Heart left ventricle (tissue), 16 donors: ENCODE results near the gene SUCO. TPM values are rescaled to one million over a fixed set of nuclear protein-coding genes. Genes with fewer than 3 reads are reported as not detected.
A peak's percentile ranks its signal among the peaks of the same experiment; 100 is the strongest.

Experiments
- ATAC-seq, 4 donors: fragments of 200-7000 bp; cut with Tn5 transposase; one replicate each; pipeline ENCODE4 v1.9.1; 2020 to 2022; ENCODE audit warnings: moderate library complexity in 4 of 4, mild to moderate bottlenecking in 3 of 4, moderate number of reproducible peaks in 1 of 4
- DNase-seq, 5 donors: peaks; one replicate each; pipeline ENCODE4 v3.0.0-alpha.2; 2020
- H3K27ac ChIP-seq, 12 donors: fragments of 200-600 bp; sonication (generic) in 4 of 12; one replicate each; pipeline versions ENCODE4 v1.5.0 to v1.8.0; 2016 to 2022; ENCODE audit warnings: mild to moderate bottlenecking in 2 of 12
- H3K27me3 ChIP-seq, 9 donors: fragments of 200-600 bp; sonication (generic) in 2 of 9; one replicate each; pipeline versions ENCODE4 v1.5.1 to v1.8.0; 2016 to 2022; ENCODE audit warnings: mild to moderate bottlenecking in 3 of 9
- H3K36me3 ChIP-seq, 9 donors: fragments of 200-600 bp; sonication (generic) in 2 of 9; one replicate each; pipeline versions ENCODE4 v1.5.0 to v1.8.0; 2018 to 2022; ENCODE audit warnings: mild to moderate bottlenecking in 2 of 9
- H3K4me1 ChIP-seq, 12 donors: fragments of 200-600 bp; sonication (generic) in 4 of 12; one replicate each; pipeline versions ENCODE4 v1.5.0 to v1.8.0; 2016 to 2022; ENCODE audit warnings: mild to moderate bottlenecking in 3 of 12
- H3K4me3 ChIP-seq, 12 donors: fragments of 200-600 bp; sonication (generic) in 4 of 12; one replicate each; pipeline versions ENCODE4 v1.5.0 to v1.8.0; 2017 to 2022; ENCODE audit warnings: mild to moderate bottlenecking in 9 of 12, moderate library complexity in 4 of 12
- H3K9me3 ChIP-seq, 12 donors: fragments of 200-600 bp; sonication (generic) in 4 of 12; one replicate each; pipeline versions ENCODE4 v1.5.0 to v1.8.0; 2016 to 2022; ENCODE audit warnings: mild to moderate bottlenecking in 1 of 12
- POLR2A ChIP-seq, 2 donors: fragments of 450-650 bp; IDR thresholded peaks; one replicate each; pipeline ENCODE4 v1.6.1; 2017; ENCODE audit warnings: antibody characterized with exemption in 2 of 2, mild to moderate bottlenecking in 2 of 2, moderate library complexity in 2 of 2
- WGBS, 4 donors: extraction: QIAGEN DNeasy Blood & Tissue Kit in 2 of 4; methylation state at CpG; one replicate each; pipeline versions ENCODE4 v1.1.5 to v1.1.7; 2013 to 2018; 5-methylcytosine and 5-hydroxymethylcytosine counted together
- intact Hi-C, 10 donors: fragments of 100-400 bp; cut with DNase I; formaldehyde crosslinking; loops; one replicate each; pipeline versions ENCODE4 v1.11.1 to v1.14.2; 2022
- polyA plus RNA-seq, 2 donors: library from polyadenylated mRNA; stranded (reverse); fragments of 200-250 nt; gene quantifications; one replicate each; pipeline ENCODE4 v1.2.3, GENCODE V29; 2013
- total RNA-seq, 9 donors: library from RNA; depleted of rRNA in 2 of 9; stranded (reverse); fragments of >200 nt in 2 of 9; fragmentation: NEBNext Ultra II Directional in 3 of 9; extraction: Animal tissue kit (Norgen Biotek cat#: 25700) in 3 of 9; gene quantifications; one replicate each; pipeline versions ENCODE4 v1.1.0 to v1.2.4, GENCODE V29; 2016 to 2023
- TF ChIP-seq, protein P1 (sequence below), 12 donors: fragments of 200-600 bp; sonication (generic) in 4 of 12; IDR thresholded peaks; one replicate each; pipeline versions ENCODE4 v1.5.0 to v1.8.0; 2018 to 2022; ENCODE audit warnings: antibody characterized with exemption in 12 of 12, mild to moderate bottlenecking in 5 of 12
- donor health status: ischemic (EF 13 %, LVEDD 7.1; RV severe dilation, severe dysfunction).
- donor health status: healthy with polysubstance abuse.
- donor health status: DM: no; HTN: yes; CAD: no.
- donor health status: DM: no; HTN: no; CAD: no.
- donor health status: ischemic (EF 25% LVEDD 6.9; RV normal size, moderate dysfunction).
- donor health status: ischemic (EF 25% LVEDD 5.7; RV mildly dilated, moderate dysfunction).
- donor health status: healthy.
- donor health status: DM: yes; HTN: yes; CAD: no.
- donor health status: ischemic (EF 35%, LVEDD 5.7; RV mildly dilated, moderate dysfunction).
- donor health status: nonischemic (EF 11% LVEDD 7.7; RV severe dilation, severe dysfunction).
- donor health status: DM: yes; HTN: yes; CAD: no.
- donor health status: PGD.
- donor health status: ischemic (EF 29% LVEDD 5.4; RV normal size, mild dysfunction).
- donor health status: nonischemic (EF 23%, LVEDD 6.1; RV moderate dilation, normal function).

Gene SUCO
- total and polyA plus RNA-seq, 11 donors = 6.7 to 33.4 (median 23.7) TPM

DNA sequence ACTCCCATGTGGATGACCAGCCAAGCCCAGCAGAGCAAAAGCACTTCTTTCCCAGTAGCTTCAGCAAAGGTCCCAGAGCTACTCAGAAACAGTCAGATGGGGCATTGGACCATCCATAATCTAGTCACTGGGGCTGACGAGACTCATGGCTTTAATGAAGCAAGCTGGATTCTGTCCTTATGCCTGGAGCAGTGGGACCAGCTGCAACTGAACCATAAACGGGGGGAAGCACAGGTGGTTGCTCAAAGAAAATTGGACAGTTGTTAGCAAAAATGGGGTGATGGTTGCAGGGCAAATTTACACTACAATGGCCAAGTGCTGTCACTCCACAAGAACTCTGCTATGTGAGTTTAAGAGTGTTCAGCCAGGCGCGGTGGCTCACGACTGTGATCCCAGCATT lies 108.5 kb downstream of the SUCO start:
- 73 to 86% (median 79%) methylated on average over 5 of the region's 5 CpGs for WGBS, 4 donors
- intact Hi-C loops = no loop called here
- no peak for TF ChIP-seq POLR2A (IDR thresholded peaks at IDR 0.05)
- TF ChIP-seq, protein P1, sequence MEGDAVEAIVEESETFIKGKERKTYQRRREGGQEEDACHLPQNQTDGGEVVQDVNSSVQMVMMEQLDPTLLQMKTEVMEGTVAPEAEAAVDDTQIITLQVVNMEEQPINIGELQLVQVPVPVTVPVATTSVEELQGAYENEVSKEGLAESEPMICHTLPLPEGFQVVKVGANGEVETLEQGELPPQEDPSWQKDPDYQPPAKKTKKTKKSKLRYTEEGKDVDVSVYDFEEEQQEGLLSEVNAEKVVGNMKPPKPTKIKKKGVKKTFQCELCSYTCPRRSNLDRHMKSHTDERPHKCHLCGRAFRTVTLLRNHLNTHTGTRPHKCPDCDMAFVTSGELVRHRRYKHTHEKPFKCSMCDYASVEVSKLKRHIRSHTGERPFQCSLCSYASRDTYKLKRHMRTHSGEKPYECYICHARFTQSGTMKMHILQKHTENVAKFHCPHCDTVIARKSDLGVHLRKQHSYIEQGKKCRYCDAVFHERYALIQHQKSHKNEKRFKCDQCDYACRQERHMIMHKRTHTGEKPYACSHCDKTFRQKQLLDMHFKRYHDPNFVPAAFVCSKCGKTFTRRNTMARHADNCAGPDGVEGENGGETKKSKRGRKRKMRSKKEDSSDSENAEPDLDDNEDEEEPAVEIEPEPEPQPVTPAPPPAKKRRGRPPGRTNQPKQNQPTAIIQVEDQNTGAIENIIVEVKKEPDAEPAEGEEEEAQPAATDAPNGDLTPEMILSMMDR (IDR thresholded peaks at IDR 0.05) = no peak

DNA sequence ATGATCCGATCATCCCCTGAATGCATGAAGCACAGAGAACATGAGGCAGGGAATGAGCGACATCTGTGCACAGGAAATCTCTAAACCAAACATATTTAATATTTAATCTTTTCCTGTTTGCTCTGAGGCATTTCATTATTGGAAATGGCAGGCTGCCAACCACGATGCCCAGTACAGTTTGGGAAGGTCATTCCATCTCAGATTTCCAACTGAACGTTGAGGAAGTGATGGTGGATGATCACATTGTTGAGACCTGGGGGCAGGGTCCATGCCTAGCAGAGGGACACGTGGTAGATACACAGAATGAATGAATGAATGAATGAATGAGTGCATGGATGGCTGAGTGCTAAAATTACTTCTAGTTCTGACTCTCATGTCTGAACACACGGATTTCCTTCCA lies 110.0 kb downstream of the SUCO start:
- WGBS, 4 donors = 54 to 61% (median 58%) methylated on average over 6 of the region's 6 CpGs
- TF ChIP-seq POLR2A (IDR thresholded peaks at IDR 0.05) = no peak
- TF ChIP-seq, protein P1 (IDR thresholded peaks at IDR 0.05) = no peak
- Histone ChIP-seq H3K9me3 (no peaks in the 10 kb centered on the region), H3K27ac (no peak overlapping the region), H3K27me3 (no peaks in the 10 kb centered on the region), H3K4me1 (peaks cover 0 to 18% (median 0%) of the 10 kb centered on the region in 12 donors), H3K4me3 (no peak overlapping the region), H3K36me3 (no peaks in the 10 kb centered on the region)
- DNase-seq (no peak), ATAC-seq (no peak)
- intact Hi-C loops = no loop called here

More for the DNA sequence above, 108.5 kb downstream of the SUCO start:
- H3K9me3 ChIP-seq = peaks cover 0 to 2% (median 0%) of the 10 kb centered on the region in 12 donors
- no peak overlapping the region for H3K4me3 ChIP-seq
- H3K36me3 ChIP-seq = no peaks in the 10 kb centered on the region
- DNase-seq (no peak), ATAC-seq (no peak)
- H3K27ac ChIP-seq = no peak overlapping the region
- H3K4me1 ChIP-seq = peaks cover 0 to 21% (median 0%) of the 10 kb centered on the region in 12 donors
- H3K27me3 ChIP-seq = no peaks in the 10 kb centered on the region

DNA sequence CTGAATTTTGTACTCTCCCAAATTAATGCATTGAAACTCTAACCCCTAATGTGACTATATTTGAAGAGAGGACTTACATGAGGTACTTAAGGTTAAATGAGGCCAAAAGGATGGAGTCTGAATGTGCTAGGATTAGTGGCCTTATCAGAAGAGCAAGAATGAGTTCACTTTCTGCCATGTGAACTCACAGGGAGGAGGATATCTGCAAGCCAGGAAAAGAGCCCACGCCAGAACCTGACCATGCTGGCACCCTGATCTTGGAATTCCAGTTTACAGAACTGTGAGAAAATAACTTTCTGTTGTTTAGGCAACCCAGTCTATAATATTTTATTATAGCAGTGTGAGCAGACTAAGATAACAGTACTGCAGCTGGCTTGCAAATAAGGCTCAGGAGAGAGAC lies 113.7 kb downstream of the SUCO start:
- Histone ChIP-seq H3K27ac (peak overlapping the region in 3 of 12 donors; percentile 7 to 46 (median 37)), H3K4me3 (no peak overlapping the region), H3K4me1 (peaks cover 0 to 17% (median 0%) of the 10 kb centered on the region in 12 donors), H3K9me3 (no peaks in the 10 kb centered on the region), H3K36me3 (no peaks in the 10 kb centered on the region), H3K27me3 (no peaks in the 10 kb centered on the region)
- DNase-seq (no peak), ATAC-seq (peak; percentile 68 to 79 (median 75))
- intact Hi-C loops = no loop called here
- TF ChIP-seq, protein P1 (IDR thresholded peaks at IDR 0.05) = no peak
- TF ChIP-seq POLR2A (IDR thresholded peaks at IDR 0.05) = no peak
- WGBS, 4 donors = 33 to 52% (median 36%) methylated on average over 1 of the region's 1 CpG

DNA sequence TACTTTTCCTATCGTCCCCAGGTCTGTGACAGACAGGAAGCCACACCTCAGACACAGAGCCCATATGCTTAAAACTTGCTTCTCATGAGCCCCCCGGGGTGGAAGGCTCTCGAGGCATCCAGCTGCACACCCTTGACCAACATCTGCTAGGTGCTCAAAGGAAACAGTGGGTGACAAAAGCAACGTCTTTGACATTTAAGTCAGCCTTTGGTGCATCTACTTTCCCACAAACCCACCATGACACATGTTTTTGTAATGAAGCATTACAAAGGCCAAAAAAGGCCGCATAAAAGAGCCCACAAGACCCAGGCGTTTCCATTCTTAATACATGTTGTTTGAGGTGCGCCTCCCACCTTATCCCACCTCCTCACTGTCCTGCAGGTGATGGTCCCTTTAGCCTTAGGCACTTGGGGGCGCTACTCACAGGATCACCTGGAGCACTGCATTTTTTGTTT lies 114.2 kb downstream of the SUCO start:
- H3K27ac ChIP-seq = peak overlapping the region in 3 of 12 donors; percentile 7 to 46 (median 37)

More for the DNA sequence above, 114.2 kb downstream of the SUCO start:
- ATAC-seq (no peak), DNase-seq (no peak)
- no peaks in the 10 kb centered on the region for H3K9me3 ChIP-seq
- peaks cover 0 to 17% (median 0%) of the 10 kb centered on the region in 12 donors for H3K4me1 ChIP-seq
- no peak overlapping the region for H3K4me3 ChIP-seq
- intact Hi-C loops = no loop called here
- WGBS, 4 donors = 61 to 68% (median 64%) methylated on average over 8 of the region's 8 CpGs
- no peak for TF ChIP-seq POLR2A (IDR thresholded peaks at IDR 0.05)
- TF ChIP-seq, protein P1 (IDR thresholded peaks at IDR 0.05) = no peak
- H3K27me3 ChIP-seq = no peaks in the 10 kb centered on the region
- no peaks in the 10 kb centered on the region for H3K36me3 ChIP-seq
